Measurements from ENCODE around the gene CNTN5. TPM values are rescaled to one million over a fixed set of nuclear protein-coding genes. Genes with fewer than 3 reads are reported as not detected.

CNTN5 gene
- polyA plus RNA-seq, 1 donor from 2014 or later, result 1.1 TPM

GRCh38 chr11:99920956-99921355 lies 900.2 kb downstream of the CNTN5 start:
- Histone ChIP-seq H3K4me2 (ENCODE audit: low read length) (no peak overlapping the region), H2AFZ (ENCODE audit: low read depth, low read length) (no peak overlapping the region)
- TF ChIP-seq EP300 (conservative IDR thresholded peaks at IDR 0.05; ENCODE audit: poor library complexity, severe bottlenecking), result no peak
- no peak for TF ChIP-seq EZH2 (IDR thresholded peaks at IDR 0.05; ENCODE audit: borderline replicate concordance, insufficient read depth, low read length, poor library complexity, severe bottlenecking)
- no peak for TF ChIP-seq SMC3 (conservative IDR thresholded peaks at IDR 0.05; ENCODE audit: poor library complexity)
- TF ChIP-seq TAF1 (IDR thresholded peaks at IDR 0.05; ENCODE audit: low read depth), result no peak
- TF ChIP-seq POLR2AphosphoS5 (IDR thresholded peaks at IDR 0.05), result no peak
- TF ChIP-seq MXI1 (conservative IDR thresholded peaks at IDR 0.05; ENCODE audit: poor library complexity, severe bottlenecking), result no peak

GRCh38 chr11:99925968-99926367 lies 905.2 kb downstream of the CNTN5 start:
- TF ChIP-seq SMC3 (conservative IDR thresholded peaks at IDR 0.05; ENCODE audit: poor library complexity) (no peak), CTCF (IDR thresholded peaks at IDR 0.05; ENCODE audit: poor library complexity, severe bottlenecking) (no peak), REST (IDR thresholded peaks at IDR 0.05; ENCODE audit: borderline replicate concordance) (no peak)

More at GRCh38 chr11:99920956-99921355, 900.2 kb downstream of the CNTN5 start:
- H3K9ac ChIP-seq (ENCODE audit: low read length), result no peak overlapping the region
- no peak overlapping the region for H3K27ac ChIP-seq (ENCODE audit: low read length)
- no peaks in the 10 kb centered on the region for H3K9me3 ChIP-seq (ENCODE audit: low read length)
- H3K4me3 ChIP-seq (ENCODE audit: low read length), result no peak overlapping the region
- no peaks in the 10 kb centered on the region for H3F3A ChIP-seq (ENCODE audit: insufficient read depth, low read length, poor library complexity, severe bottlenecking)
- no peaks in the 10 kb centered on the region for H3K27me3 ChIP-seq (ENCODE audit: insufficient read depth, low read depth, low read length)
- no peaks in the 10 kb centered on the region for H3K9me2 ChIP-seq (ENCODE audit: insufficient read depth, low read length)
- H3K79me2 ChIP-seq (replicated peaks; ENCODE audit: insufficient read depth, low read length), result no peaks in the 10 kb centered on the region
- H3K36me3 ChIP-seq (ENCODE audit: insufficient read depth, low read length), result no peaks in the 10 kb centered on the region
- H4K20me1 ChIP-seq (ENCODE audit: insufficient read depth), result no peaks in the 10 kb centered on the region

GRCh38 chr11:99932684-99933083 lies 911.9 kb downstream of the CNTN5 start:
- Histone ChIP-seq H3K36me3 (ENCODE audit: insufficient read depth, low read length) (no peaks in the 10 kb centered on the region), H3K27me3 (ENCODE audit: insufficient read depth, low read depth, low read length) (no peaks in the 10 kb centered on the region), H3K79me2 (replicated peaks; ENCODE audit: insufficient read depth, low read length) (no peaks in the 10 kb centered on the region), H3K4me2 (ENCODE audit: low read length) (no peak overlapping the region), H3F3A (ENCODE audit: insufficient read depth, low read length, poor library complexity, severe bottlenecking) (no peaks in the 10 kb centered on the region), H3K4me3 (ENCODE audit: low read length) (no peak overlapping the region), H2AFZ (ENCODE audit: low read depth, low read length) (no peak overlapping the region), H3K27ac (ENCODE audit: low read length) (no peak overlapping the region), H4K20me1 (ENCODE audit: insufficient read depth) (no peaks in the 10 kb centered on the region), H3K9me3 (ENCODE audit: low read length) (no peaks in the 10 kb centered on the region), H3K9me2 (ENCODE audit: insufficient read depth, low read length) (no peaks in the 10 kb centered on the region), H3K9ac (ENCODE audit: low read length) (no peak overlapping the region)
- peak; percentile 41 for TF ChIP-seq POLR2AphosphoS5 (IDR thresholded peaks at IDR 0.05)
- no peak for TF ChIP-seq MXI1 (conservative IDR thresholded peaks at IDR 0.05; ENCODE audit: poor library complexity, severe bottlenecking)
- TF ChIP-seq TAF1 (IDR thresholded peaks at IDR 0.05; ENCODE audit: low read depth), result no peak
- no peak for TF ChIP-seq REST (IDR thresholded peaks at IDR 0.05; ENCODE audit: borderline replicate concordance)
- no peak for TF ChIP-seq EZH2 (IDR thresholded peaks at IDR 0.05; ENCODE audit: borderline replicate concordance, insufficient read depth, low read length, poor library complexity, severe bottlenecking)
- TF ChIP-seq CTCF (IDR thresholded peaks at IDR 0.05; ENCODE audit: poor library complexity, severe bottlenecking), result no peak
- peak; percentile 61 for TF ChIP-seq EP300 (conservative IDR thresholded peaks at IDR 0.05; ENCODE audit: poor library complexity, severe bottlenecking)

More at GRCh38 chr11:99925968-99926367, 905.2 kb downstream of the CNTN5 start:
- no peak overlapping the region for H3K4me2 ChIP-seq (ENCODE audit: low read length)
- H3K4me3 ChIP-seq (ENCODE audit: low read length), result no peak overlapping the region
- no peaks in the 10 kb centered on the region for H3K36me3 ChIP-seq (ENCODE audit: insufficient read depth, low read length)
- H3K27me3 ChIP-seq (ENCODE audit: insufficient read depth, low read depth, low read length), result no peaks in the 10 kb centered on the region
- no peak overlapping the region for H3K9ac ChIP-seq (ENCODE audit: low read length)
- no peaks in the 10 kb centered on the region for H3F3A ChIP-seq (ENCODE audit: insufficient read depth, low read length, poor library complexity, severe bottlenecking)
- H2AFZ ChIP-seq (ENCODE audit: low read depth, low read length), result no peak overlapping the region
- H3K79me2 ChIP-seq (replicated peaks; ENCODE audit: insufficient read depth, low read length), result no peaks in the 10 kb centered on the region
- no peaks in the 10 kb centered on the region for H3K9me3 ChIP-seq (ENCODE audit: low read length)
- no peaks in the 10 kb centered on the region for H4K20me1 ChIP-seq (ENCODE audit: insufficient read depth)
- no peak overlapping the region for H3K27ac ChIP-seq (ENCODE audit: low read length)
- no peaks in the 10 kb centered on the region for H3K9me2 ChIP-seq (ENCODE audit: insufficient read depth, low read length)
